H1 (cell line): Measurements from ENCODE around the gene VSTM2B.

Experiments
- CTCF ChIP-seq, 3 experiments: IDR thresholded peaks; 1 replicate in 2 of 3; 2 replicates in 1 of 3; pipeline versions ENCODE4 v1.5.1 to v1.6.1; 2011; ENCODE audit warnings: low read length in 3 of 3, mild to moderate bottlenecking in 3 of 3, inconsistent platforms in 2 of 3, low read depth in 1 of 3, moderate library complexity in 1 of 3; ENCODE audit not compliant: insufficient read depth in 1 of 3; ENCODE audit errors: control extremely low read depth in 1 of 3
- EZH2 ChIP-seq: fragments of 200-600 bp; sonication (generic); IDR thresholded peaks from 2 replicates; pipeline ENCODE4 v1.7.1; 2012; ENCODE audit warnings: low read depth, mild to moderate bottlenecking, moderate library complexity, low read length, inconsistent platforms; ENCODE audit not compliant: severe bottlenecking
- GABPA ChIP-seq: IDR thresholded peaks from 2 replicates; pipeline ENCODE4 v1.6.1; 2011; ENCODE audit warnings: mild to moderate bottlenecking, low read length, moderate library complexity, borderline replicate concordance; ENCODE audit not compliant: insufficient read depth

- TF ChIP-seq GABPA (no peak), CTCF (IDR thresholded peaks at IDR 0.05; ENCODE audit: control extremely low read depth in 1 of 3, insufficient read depth in 1 of 3, low read depth in 1 of 3, low read length in 3 of 3) (no peak), EZH2 (no peak)
Measured at GRCh38 chr19:29574510-29574909, 48.7 kb downstream of the VSTM2B start.
